Myocyte (in vitro differentiated cells): ENCODE measurements around the gene CFAP92. TPM values are rescaled to one million over a fixed set of nuclear protein-coding genes. Genes with fewer than 3 reads are reported as not detected.

Source experiments
- DNase-seq: peaks from one replicate; pipeline ENCODE4 v3.0.0-alpha.2; 2012; ENCODE audit warnings: low read depth
- total RNA-seq: library from RNA; depleted of rRNA; stranded (reverse); fragments of >200 nt; gene quantifications from 2 replicates; pipeline ENCODE4 v1.2.3, GENCODE V29; 2014

CFAP92 gene
- total RNA-seq, 1 donor from 2014 or later: 0.08 TPM

DNA sequence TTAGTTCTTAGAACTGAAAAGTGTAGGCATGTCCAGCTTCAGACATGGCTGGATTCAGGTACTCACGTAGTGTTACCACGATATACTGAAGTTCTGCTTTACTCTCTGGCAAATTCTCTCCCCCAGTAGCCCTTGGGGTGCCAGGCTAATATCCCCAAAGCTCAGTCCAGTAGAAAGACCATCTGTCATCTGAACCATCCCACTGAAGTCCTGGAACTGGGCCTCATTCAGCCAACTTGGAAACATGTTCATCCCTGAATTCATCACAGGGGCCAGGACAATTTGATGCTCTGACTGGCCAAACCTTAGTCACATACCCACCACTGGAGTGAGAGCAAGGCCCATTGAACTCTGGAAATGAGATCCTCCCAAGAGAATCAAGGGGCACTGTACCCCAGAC, 15.4 kb upstream of the CFAP92 start:
- DNase-seq: no peak

DNA sequence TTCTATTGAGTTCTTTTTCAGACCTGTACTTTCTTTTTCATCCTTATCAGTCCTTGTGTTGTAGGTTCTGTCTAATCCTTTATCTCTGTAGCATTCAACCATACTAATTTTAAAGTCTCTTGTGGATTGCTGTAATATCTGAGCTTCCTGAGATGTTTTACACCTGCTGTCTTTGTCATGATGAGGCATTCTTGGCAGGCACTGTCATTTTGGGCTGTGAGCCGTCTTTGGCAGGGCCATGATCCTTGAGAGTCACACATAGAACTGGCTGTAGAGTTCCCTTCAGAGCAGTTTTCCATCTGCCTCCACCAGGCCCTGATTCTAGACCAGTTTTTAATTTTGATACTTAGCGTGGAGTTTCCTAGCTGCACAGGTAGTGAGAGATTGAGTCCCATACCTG, 13.9 kb upstream of the CFAP92 start:
- peak; percentile 88 for DNase-seq

DNA sequence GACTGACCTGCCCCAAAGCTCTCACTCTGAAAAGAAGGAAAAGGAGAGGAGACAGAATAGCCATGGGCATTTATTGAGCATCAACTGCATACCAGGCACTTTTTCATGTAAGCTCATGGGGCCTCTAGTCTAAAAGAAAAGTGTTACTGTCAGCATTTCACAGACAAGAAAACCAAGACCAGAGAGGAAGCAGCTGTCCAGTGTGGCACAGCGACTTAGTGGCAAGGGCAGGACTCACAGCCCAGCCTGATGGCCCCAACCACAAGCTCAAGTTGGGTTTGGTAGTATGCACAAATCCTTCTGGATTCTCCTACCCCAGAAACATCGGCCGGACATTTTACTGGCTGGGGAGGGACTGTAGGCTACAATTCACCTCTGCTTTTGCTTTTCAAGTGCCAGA, 13.0 kb upstream of the CFAP92 start:
- peak; percentile 81 for DNase-seq

DNA sequence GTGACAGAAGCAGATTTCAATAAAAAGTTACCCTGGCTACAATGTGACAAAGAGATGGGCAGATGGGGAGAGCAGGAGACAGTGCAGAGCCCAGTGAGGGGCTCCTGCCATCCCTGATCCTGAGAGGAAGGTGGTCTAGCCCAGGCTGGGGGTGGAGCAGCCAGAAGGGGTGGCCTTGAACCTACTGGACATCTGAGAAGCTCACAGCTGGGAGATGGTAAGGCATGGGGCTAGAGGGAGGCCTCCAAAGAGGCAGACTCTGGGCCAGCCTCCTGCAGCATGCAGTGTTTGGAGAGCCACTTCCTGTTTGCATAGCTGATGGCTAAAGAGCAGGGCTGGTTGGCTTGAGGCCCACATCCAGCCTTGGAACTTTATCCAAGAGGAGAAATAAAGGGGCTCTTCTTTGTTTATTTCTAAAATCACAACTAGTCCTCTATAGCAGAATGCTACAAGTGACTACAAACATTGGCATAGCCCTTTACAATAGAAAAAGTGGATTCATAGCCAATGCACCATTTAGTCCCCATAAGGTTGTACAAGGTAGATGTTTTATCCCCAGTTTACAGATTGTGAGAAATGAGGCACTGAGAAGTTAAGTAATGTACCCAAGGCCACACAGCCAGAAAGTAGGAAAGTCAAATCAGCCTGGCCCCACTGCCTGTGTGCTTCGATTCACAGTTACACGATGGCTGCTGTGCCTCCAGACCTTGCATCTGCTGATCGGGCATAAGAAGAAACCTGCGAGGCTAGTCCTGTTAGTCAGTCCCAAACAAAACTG, 11.8 kb upstream of the CFAP92 start:
- peak; percentile 40 for DNase-seq

DNA sequence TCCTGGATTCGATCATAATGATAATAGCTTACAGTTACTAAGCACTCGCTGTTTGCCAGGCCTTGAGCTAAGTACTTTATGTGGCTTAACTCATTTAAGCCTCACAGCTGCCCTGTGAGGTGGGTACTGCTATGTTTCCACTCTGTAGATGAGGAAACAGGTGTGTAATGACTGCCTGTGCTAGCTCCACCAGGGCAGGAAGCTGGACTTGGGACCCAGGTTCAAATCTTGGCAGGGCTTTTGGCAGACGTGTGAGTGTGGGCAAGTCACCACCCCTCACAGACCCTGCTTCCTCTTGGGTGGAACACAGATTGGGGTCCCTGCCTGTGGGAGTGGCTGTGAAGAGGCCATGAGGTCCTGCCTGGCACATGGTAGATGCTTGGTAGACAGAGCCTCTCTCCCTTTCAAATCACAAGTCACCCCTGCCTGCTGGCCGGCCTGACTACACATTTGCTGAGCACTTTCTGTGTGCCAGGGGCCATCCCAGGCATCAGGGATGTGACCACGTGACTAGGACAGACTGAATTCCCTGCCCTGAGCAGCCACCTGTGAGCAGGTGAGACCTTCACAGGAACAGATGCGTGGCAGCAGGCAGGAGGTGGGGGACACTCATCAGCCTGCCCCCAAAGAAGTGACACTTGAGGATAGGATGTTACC, 10.9 kb upstream of the CFAP92 start:
- DNase-seq: no peak

DNA sequence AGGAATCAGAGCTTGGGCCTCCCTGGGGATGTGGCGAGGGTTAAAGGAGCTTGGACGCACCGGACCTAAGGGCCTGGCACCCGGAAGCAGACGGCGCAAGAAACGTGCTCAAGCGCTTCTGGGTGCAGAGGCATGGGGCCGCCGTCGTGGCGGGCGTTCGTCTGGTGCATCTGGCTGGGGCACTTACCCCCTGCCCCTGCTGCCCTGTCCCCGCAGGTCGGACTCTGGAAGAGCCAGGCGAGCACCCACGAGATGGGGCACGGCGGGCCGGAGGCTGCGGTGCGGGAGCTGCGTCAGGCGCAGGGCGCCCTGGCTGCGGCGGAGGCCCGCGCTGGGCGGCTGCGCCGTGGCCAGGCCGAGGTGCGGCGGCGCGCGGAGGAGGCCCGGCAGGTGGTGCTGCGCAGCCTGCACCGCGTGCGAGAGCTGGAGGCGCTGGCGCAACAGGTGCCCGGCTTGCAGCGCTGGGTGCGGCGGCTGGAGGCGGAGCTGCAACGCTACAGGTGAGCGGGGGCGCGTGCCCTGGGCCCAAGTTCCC, 9.8 kb upstream of the CFAP92 start:
- no peak for DNase-seq

DNA sequence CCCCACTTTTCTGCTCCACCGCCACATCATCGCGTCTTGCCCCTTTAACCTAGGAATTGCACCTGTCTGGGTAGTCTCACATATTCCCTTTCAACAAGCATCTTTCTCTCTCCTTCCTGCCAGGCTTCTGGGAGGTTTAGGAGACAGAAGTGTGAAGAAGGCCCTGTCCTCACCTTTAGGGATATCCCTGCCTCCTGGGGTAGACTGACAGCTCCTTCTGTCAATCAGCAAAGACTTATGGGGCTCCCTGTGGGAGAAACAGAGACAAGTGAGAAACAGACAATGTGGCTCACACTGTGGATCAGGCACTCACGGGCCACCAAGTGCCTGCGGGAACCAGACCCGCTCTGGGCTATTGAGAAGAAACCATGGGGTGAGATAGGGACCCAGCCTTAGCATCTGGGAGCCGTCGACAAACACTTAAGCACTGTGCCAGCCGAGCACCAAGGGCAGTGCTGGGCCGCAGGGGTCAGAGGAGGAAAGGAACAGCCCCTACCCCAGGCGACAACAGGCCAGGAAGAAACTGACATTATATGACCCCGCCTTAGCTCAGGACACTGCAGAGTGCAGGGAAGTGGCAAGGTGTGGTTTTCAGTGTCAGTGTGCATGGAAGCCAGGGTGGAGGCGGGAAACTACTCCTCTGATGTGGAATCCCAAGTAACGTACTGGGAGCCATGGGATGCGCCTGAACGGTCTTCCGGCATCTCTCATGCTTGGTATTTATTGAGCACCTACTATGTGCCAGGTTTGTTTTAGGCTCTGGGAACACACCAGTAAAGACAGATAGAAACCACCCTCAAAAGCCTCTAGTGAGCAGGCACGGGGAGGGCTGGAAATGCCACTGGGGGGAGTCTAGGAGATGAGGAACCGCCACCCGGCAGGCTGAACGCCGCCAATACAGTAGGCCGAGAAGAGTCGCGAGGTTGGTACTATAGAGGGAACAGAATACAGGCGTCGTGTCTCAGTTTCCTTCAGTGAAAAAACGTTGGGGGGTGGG, 9.0 kb upstream of the CFAP92 start:
- DNase-seq: no peak

DNA sequence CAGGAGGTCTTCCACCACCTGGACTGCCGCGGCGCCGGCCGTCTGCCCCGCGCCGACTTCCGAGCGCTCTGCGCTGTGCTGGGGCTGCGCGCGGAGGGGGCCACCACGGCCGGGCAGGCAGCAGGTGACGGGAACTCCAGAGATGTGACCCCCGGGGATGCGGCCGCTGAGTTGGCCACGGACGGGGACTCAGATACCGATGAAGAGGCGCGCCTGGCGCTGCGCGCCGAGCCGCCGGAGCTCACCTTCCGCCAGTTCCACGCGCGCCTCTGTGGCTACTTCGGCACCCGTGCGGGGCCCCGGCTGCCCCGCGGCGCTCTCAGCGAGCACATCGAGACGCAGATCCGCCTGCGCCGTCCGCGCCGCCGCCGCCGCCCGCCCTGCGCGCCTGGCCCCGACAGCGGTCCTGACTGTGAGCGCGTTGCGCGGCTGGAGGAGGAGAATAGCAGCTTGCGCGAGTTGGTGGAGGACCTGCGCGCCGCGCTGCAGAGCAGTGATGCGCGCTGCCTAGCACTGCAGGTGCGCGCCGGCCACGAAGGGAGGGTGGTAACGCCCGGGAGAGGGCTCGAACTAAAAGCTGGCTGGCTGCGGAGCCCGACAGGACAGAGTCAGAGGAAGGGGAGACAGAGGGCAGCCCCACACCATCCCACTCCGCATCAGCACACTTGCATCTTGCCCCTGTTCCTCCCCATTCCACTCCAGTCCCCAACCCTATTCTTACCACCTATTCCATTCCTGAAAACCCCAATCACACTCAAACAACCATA, 8.1 kb upstream of the CFAP92 start:
- DNase-seq: no peak

DNA sequence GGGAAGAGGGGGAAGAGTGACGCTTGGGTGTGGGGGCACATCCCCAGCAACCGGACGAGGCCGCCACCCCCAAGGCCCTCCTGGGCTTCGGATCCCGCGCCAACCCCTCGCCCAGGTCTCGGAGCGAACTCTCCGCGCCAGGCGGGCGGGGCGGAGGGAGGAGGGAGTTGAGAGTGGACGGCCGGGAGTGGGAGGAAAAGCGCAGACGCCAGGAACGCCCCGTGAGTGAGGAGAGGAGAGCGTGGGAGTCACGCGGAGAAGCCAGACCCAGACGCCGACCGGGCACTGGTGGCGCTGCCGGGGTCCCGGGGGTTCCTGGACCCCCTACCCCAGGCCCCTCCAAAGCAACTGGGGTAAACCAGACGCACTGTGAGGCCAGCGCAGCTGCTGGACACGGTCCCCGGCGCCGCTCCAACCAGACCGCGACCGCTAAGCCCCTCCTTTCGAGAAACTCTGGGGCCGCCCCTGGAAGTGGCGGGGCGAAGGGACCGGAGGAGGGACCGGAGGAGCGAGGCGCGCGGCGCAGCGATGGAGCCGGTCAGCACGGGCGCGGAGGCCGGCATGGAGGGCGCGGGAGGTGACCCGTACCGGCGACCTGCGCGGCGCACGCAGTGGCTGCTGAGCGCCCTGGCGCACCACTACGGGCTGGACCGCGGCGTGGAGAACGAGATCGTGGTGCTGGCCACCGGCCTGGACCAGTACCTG, 7.4 kb upstream of the CFAP92 start, which contains the start of gene EFCC1:
TSS of gene EFCC1 (plus strand) at position 204 of the 705 bp plus-strand sequence. CDS start at position 529, 325 bp downstream.
- DNase-seq: peak; percentile 46

DNA sequence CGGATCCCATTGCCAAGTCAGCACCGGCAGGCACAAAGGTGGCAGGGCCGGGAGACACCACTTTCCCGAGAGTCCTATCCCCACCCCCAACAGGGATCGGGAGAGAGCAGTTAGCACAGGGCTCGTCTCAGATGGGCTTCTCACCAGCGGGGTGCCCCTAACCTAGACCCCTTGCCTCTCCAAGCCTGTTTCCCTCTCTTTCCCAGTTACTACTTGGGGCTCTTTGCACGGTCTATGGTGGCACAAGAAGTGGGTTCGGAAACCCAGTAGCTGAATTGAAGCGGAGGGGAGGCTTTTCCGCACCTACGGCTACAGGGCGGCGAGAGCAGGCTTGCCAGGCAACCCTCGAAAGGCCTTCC, 6.8 kb upstream of the CFAP92 start:
- no peak for DNase-seq

DNA sequence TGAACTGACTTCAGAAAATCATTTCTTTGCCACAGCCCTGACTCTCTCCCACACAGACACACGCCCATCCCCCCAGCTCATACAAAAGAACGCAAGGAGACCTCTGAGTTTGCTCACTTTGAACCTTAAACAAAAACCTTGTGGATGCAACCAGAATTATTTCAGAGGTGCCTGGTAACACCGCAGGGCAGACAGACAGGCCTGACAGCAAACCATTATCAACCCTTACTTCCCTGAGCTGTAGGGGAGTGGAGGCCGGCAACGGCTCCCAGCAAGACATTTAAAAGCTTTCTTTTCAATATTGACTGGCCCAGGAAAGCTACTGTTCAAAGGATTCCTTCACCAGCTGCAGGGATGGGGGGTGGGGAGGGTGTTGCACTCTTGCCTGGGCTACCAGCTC, 5.2 kb upstream of the CFAP92 start:
- no peak for DNase-seq

DNA sequence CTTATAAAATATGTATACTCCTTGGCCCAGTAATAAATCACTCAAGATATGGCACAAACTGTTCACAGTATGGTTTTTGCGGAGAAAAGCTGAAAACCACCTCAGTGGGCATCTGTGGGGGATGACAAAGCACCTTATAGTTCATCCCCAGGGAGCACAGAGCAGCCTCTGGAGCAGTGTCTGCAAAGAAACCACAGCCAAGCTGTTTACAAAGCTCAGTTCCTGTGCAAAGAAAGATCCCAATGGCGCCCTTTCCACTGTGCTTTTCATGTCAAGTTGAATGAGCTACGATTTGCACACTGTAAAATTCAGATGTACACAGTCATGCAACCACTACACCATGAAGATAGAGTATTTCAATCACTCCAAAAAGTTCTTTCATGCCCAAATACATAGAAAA, 4.7 kb upstream of the CFAP92 start:
- no peak for DNase-seq

DNA sequence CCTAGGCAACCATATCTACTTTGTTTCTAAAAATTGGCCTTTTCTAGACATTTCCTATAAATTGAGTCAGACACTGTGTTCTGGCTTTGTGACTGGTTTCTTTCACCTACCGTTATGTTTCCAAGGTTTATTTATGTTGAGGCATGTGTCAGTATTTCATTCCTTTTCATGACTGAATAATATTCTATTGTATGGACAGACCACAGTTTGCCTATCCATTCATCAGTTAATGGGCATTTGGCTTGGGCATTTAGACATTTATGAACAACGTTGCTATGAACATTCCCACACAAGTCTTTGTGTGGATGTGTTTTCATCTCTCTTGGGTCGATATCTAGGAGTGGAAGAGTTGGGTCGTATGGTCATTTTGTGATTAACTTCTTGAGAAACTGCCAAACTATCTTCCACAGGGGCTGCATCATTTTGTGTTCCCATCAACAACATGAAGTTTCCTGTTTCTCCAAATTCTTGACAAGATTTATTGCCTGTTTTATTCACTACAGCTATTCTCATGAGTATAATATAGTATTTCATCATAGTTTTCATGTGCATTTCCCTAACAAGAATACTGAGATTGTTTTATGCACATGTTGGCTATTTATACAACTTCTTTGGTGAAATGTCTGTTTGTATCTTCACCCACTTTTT, 3.7 kb upstream of the CFAP92 start:
- no peak for DNase-seq

DNA sequence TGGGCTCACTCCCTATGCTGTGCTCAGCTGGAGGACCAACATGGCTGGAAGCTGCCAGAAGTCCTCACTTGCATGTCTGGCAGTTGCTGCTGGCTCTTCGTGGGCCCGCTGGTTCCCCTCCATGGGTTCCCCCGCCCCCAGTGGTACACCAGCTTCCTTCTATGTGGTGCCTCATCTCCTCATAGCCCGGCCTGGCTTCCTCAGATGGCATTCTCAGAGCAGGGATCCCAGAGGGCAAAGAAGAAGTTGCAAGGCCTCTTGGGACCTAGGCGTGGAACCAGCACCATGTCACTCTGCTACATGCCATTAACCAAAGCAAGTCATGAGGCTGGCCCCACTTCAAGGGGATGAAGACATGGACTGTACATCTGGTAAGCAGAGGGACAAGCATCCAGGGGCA, 2.9 kb upstream of the CFAP92 start:
- no peak for DNase-seq

DNA sequence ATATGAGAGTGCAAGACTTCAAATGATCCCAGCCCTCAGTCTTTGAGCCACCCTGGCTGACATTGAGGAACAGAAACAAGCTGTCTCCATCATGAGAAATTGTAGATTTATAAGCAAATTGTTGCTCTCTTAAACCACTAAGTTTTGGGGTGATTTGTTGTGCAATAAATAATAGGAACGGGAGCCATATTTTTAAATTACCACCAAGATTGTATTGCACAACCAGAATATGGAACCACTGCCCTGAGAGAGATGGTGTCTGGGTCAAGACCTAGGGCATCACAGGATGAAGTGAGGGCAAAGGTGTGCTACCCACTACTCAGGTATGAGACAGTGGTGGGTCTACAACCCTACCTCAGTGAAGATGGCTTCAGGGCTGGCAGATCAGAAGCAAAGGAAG, 2.3 kb upstream of the CFAP92 start:
- no peak for DNase-seq

DNA sequence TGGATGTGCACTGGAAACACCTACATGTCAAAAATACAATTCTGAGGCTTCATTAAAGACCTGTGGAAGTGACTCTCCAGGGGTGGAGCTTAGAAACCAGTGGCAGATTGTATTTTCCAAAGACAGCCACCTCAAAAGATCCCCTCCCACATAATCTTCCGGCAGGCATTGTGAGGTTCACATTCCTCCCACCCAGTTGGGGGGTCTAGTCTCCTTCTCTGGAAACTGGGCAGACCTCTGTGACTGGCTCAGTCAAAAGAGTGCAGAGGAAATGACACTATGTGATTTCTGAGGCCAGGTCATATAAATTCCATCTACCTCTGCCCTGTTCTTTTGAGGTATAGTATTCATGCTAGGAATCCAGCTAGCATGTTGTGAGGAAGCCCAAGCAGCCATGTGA, 1.9 kb upstream of the CFAP92 start:
- DNase-seq: no peak

DNA sequence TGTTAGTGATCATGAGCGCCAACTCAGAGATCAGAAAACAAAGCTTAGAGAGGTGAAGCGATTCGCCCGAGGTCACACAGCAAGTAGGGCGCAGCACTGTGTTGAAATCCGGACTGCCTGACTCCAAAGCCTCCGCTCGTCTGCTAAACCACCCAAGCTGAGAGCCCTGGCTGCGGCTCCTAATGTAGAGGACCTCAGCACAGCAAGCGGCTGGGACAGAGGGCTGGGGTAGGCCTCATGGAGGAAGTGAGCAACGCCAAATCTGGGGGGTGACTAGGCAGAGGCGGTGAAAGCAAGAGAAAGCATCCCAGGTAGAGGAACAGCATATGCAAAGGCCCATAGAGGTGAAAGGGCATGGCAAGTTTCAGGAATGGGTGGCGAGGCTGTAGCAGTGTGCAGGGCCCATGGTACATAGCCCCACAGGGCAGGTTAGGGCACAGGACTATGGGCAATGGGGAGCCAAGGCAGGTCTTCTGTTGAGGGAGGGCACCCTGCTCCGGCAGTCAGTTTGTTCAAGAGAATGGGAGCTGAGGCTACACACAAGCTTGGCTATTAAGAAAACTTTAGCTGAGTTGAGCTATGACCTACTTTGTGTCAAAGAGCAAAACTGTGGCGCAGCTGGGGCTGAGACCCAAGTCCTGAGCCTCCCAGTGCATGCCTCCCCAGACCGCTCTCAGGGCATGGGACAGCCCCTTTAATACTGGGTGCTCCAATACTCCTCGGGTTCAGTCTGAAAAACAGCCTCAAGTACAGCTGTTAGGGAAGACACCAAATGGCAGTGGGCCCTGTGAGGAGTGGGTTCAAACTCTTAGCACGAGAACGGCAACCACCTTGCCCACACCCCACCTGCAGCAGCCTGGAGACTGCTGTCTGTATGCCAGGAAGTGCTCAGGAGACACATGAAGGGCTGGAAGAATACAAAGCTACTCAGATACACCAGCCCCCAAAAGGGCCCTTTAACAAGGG, 988 bp upstream of the CFAP92 start:
- no peak for DNase-seq

DNA sequence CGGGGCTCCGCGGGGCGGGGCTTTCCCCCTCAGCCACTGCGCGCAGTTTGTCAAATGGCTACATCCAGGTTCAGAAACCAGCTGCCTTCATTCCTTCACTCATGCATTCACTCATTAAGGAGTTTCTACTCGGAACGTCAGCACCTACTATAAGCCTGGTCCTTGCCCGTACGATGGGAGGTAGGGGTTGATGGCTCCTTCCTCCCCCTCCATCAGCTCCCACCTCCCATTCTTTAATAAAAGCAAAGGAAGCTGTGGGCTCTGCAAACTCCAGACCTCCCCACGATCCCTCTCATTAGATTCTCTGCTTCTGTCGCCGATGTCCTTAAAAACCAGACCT, 267 bp upstream of the CFAP92 start:
- DNase-seq: no peak
